GM12891 (cell line): Measurements from ENCODE around the gene MRPL54.

ENCODE experiments used
- POLR2A ChIP-seq: IDR thresholded peaks from 2 replicates; pipeline ENCODE4 v1.6.1; 2011; ENCODE audit warnings: low read depth, low read length, control low read depth
- POLR2AphosphoS5 ChIP-seq: IDR thresholded peaks from 2 replicates; pipeline ENCODE4 v1.6.1; 2011; ENCODE audit warnings: low read depth, low read length, control low read depth
- SPI1 ChIP-seq: IDR thresholded peaks from 2 replicates; pipeline ENCODE4 v1.6.1; 2011; ENCODE audit warnings: low read depth, low read length, control low read depth

DNA sequence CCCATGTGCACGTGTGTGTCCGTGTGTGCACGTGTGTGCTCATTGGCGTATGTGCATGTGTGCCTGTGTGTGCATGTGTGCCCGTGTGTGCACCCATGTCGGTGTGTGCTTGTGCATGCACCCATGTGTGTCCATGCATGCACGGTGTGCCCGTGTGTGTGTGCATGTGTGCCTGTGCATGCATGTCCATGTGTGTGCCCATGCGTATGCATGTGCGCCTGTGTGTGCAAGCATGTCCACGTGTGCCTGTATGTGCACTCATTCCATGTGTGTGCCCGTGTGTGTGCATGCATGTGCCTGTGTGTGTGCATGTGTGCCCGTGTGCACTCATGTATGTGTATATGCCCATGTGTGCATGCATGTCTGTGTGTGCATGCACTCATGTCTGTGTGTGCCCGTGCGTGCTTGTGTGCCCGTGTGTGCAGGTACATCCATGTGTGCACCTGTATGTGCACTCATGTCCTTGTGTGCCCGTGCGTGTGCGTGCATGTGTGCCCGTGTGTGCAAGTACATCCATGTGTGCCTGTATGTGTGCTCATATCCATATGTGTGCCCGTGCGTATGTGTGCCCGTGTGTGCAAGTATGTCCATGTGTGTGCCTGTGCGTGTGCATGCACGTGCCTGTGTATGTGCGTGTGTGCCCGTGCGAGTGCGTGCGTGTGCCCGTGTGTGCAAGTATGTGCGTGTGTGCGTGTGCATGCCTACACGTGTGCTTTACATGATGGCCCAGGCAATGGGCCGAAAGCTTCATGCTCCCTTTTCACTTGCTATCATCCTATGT is 45.3 kb downstream of the MRPL54 start:
- TF ChIP-seq POLR2A (no peak), SPI1 (no peak), POLR2AphosphoS5 (no peak)
